ENCODE measurements around the gene DPH3. TPM values are rescaled to one million over a fixed set of nuclear protein-coding genes. Genes with fewer than 3 reads are reported as not detected.

The DPH3 gene
- total and polyA plus RNA-seq, 10 of the 15 experiments (the other 5 are each of a cell fraction or from before 2014, with no cell fraction given), result 10.8 to 71.8 (median 23.4) TPM

- FAIRE-seq (no peak), ATAC-seq (no peak), DNase-seq (ENCODE audit: low read depth, low spot score) (no peak)
- Histone ChIP-seq H3K27me3 (replicated peaks in 1 of 2; ENCODE audit: control insufficient read depth in 2 of 2, insufficient read depth in 2 of 2, low read length in 1 of 2) (no peaks in the 10 kb centered on the region), H3K9me3 (replicated peaks; ENCODE audit: control insufficient read depth, insufficient read depth, low read length) (no peaks in the 10 kb centered on the region), H3K36me3 (ENCODE audit: control insufficient read depth in 2 of 2, insufficient read depth in 2 of 2, low read length in 1 of 2) (peaks cover 19 to 40% of the 10 kb centered on the region in 2 experiments), H4K20me1 (ENCODE audit: control insufficient read depth, insufficient read depth) (no peaks in the 10 kb centered on the region), H3K27ac (ENCODE audit: control insufficient read depth, insufficient read depth) (no peak overlapping the region), H3K9ac (ENCODE audit: control insufficient read depth, insufficient read depth, low read length) (no peak overlapping the region), H3K4me1 (ENCODE audit: control insufficient read depth, insufficient read depth, low read length) (peaks cover 24% of the 10 kb centered on the region), H3K4me2 (ENCODE audit: control insufficient read depth, insufficient read depth) (no peak overlapping the region), H2AFZ (ENCODE audit: control insufficient read depth, low read depth, low read length) (no peak overlapping the region), H3K4me3 (no peak overlapping the region), H3K79me2 (ENCODE audit: control insufficient read depth, insufficient read depth, low read length) (no peaks in the 10 kb centered on the region)
- 70% methylated on average over 5 of the region's 5 CpGs for WGBS (ENCODE audit: insufficient coverage, insufficient replicate concordance, low lambda C conversion rate, missing lambda C conversion rate)
- SMC1A ChIA-PET (ENCODE audit: uncharacterized antibody, unreplicated experiment), result interaction anchor here (0.5 to 4.0 kb wide), 11 partner anchors 10 to 139 kb away, joined by 3 to 20 read pairs (median 3); no protein-coding TSS in a partner anchor
- intact Hi-C loops (cut with micrococcal nuclease; ENCODE audit: unreplicated experiment), result no loop called here
- TF ChIP-seq MEF2A (IDR thresholded peaks at IDR 0.05; ENCODE audit: insufficient read depth, low read depth, low read length), result no peak
- peak; percentile 18; the same call in 1 of the 2 replicates for TF ChIP-seq NFIC (IDR thresholded peaks at IDR 0.05; ENCODE audit: low read depth, low read length)
- TF ChIP-seq IRF3 (IDR thresholded peaks at IDR 0.05), result no peak
- 0 out of 2 replicates have a peak, but pooled peaks have one; percentile 41 for TF ChIP-seq MTA3 (IDR thresholded peaks at IDR 0.05; ENCODE audit: borderline replicate concordance, low read length)
- no peak for TF ChIP-seq YY1 (IDR thresholded peaks at IDR 0.05; ENCODE audit: low read depth, low read length)
- TF ChIP-seq POLR2AphosphoS5 (IDR thresholded peaks at IDR 0.05; ENCODE audit: low read length), result peak; percentile 71
- TF ChIP-seq BCL3 (IDR thresholded peaks at IDR 0.05; ENCODE audit: borderline replicate concordance, insufficient read depth, low read depth, low read length, poor library complexity, severe bottlenecking), result peak; percentile 12
- POLR2A ChIA-PET, result interaction anchor here (0.6 to 1.3 kb wide), 4 partner anchors 9 to 46 kb away, joined by 3 read pairs; no protein-coding TSS in a partner anchor
- RAD21 ChIA-PET (ENCODE audit: unreplicated experiment), result interaction anchor here (1.4 to 1.6 kb wide), 2 partner anchors 23 to 236 kb away, joined by 3 read pairs; no protein-coding TSS in a partner anchor
- BruUV-seq (replicated peaks), result no TSS peak
- CTCF ChIA-PET, result interaction anchor here (0.7 to 1.4 kb wide), 8 partner anchors 10 to 1206 kb away, joined by 3 to 8 read pairs (median 4); no protein-coding TSS in a partner anchor
- in situ Hi-C loops (cut with MboI), result no loop called here
Observed at GRCh38 chr3:16313886-16314645, 49.3 kb upstream of the DPH3 start.

All from GM12878 (cell line).